Natural killer cell treated with Interleukin-12 subunit alpha and Interleukin-12 subunit beta and Interleukin-15 and Interleukin-18, amount 100 ng/mL, for 72 hours (primary cell): ENCODE results near the gene NFKBIZ. TPM values are rescaled to one million over a fixed set of nuclear protein-coding genes. Genes with fewer than 3 reads are reported as not detected.

Experiments used
- ATAC-seq, 2 donors: fragments of 150-1000 bp; cut with Tn5 transposase in 1 of 2; sonication (Bioruptor Pico), chemical (Tn5 transposase) in 1 of 2; 2 replicates each; pipeline ENCODE4 v1.10.0; 2021
- DNase-seq: peaks from one replicate; pipeline ENCODE4 v3.0.0; 2022; ENCODE audit warnings: low spot score
- H3K27ac Mint-ChIP-seq, 2 donors: 1 replicate in 1 of 2; 2 replicates in 1 of 2; pipeline ENCODE4 v1.8.0; 2022; ENCODE audit warnings: mixed read lengths in 2 of 2, mild to moderate bottlenecking in 1 of 2, moderate library complexity in 1 of 2
- H3K27me3 Mint-ChIP-seq, 2 donors: 1 replicate in 1 of 2; 2 replicates in 1 of 2; pipeline ENCODE4 v1.8.0; 2022; ENCODE audit warnings: mixed read lengths in 2 of 2
- H3K36me3 Mint-ChIP-seq: one replicate; pipeline ENCODE4 v1.8.0; 2022; ENCODE audit warnings: mixed read lengths
- H3K4me1 Mint-ChIP-seq, 2 donors: 1 replicate in 1 of 2; 2 replicates in 1 of 2; pipeline ENCODE4 v1.8.0; 2022; ENCODE audit warnings: low read depth in 2 of 2, mixed read lengths in 2 of 2, mild to moderate bottlenecking in 1 of 2
- H3K4me3 Mint-ChIP-seq: one replicate; pipeline ENCODE4 v1.8.0; 2022; ENCODE audit warnings: mixed read lengths
- H3K9me3 Mint-ChIP-seq: 2 replicates; pipeline ENCODE4 v1.8.0; 2022; ENCODE audit warnings: mixed read lengths
- total RNA-seq, 2 donors: library from RNA; stranded (reverse); gene quantifications; one replicate each; pipeline ENCODE4 v1.2.3, GENCODE V29; 2022

The NFKBIZ gene
- total RNA-seq, 2 donors from 2014 or later: 314 to 418 TPM

DNA sequence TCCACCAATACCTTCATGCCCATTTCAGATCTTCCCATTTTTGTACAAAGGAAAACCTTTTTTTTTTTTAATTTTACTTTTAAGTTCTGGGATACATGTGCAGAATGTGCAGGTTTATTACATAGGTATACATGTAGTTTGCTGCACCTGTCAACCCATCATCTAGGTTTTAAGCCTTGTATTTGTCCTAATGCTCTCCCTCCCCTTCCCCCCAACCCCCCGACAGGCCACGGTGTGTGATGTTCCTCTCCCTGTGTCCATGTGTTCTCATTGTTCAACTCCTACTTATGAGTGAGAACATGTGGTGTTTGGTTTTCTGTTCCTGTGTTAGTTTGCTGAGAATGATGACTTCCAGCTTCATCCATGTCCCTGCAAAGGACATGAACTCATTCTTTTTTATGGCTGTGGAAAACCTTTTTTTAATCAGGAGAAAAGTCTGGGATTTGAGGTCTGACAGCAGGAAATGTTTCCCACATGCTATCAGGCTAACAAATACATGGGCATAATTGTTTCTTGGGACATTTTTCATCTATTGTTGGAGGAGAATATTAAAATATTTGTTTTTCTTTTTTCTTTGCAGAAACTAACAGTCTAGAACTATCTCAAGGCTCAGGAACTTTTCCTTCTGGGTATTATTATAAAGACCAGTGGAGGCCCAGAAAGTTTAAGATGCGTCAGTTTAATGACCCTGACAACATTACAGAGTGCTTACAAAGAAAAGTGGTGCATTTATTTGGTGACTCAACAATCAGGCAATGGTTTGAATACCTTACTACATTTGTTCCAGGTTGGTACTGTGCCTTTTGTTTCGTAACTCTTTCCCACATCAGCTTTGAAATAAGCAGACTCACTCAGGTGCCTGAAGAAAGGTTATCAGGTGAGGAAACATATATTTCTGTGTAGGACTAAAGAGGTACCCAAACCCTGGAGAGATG is 32.8 kb upstream of the NFKBIZ start:
- ATAC-seq (no peak), DNase-seq (no peak)
- Mint-ChIP-seq H3K4me1 (peaks cover 25 to 28% of the 10 kb centered on the region in 2 donors), H3K4me3 (no peak overlapping the region), H3K27ac (peak overlapping the region in 1 of 2 donors; percentile 67), H3K36me3 (no peaks in the 10 kb centered on the region), H3K27me3 (no peaks in the 10 kb centered on the region), H3K9me3 (no peaks in the 10 kb centered on the region)

GRCh38 chr3:101817992-101818391 is 31.3 kb upstream of the NFKBIZ start:
- H3K27ac Mint-ChIP-seq: peak overlapping the region in 1 of 2 donors; percentile 67
- H3K36me3 Mint-ChIP-seq: peaks cover 7% of the 10 kb centered on the region
- no peak for DNase-seq

GRCh38 chr3:101819649-101820206 is 29.6 kb upstream of the NFKBIZ start:
- ATAC-seq: no peak
- no peaks in the 10 kb centered on the region for H3K9me3 Mint-ChIP-seq
- H3K27me3 Mint-ChIP-seq: no peaks in the 10 kb centered on the region
- peaks cover 18 to 20% of the 10 kb centered on the region in 2 donors for H3K4me1 Mint-ChIP-seq
- H3K4me3 Mint-ChIP-seq: no peak overlapping the region
- peak overlapping the region in 1 of 2 donors; percentile 21 for H3K27ac Mint-ChIP-seq
- H3K36me3 Mint-ChIP-seq: peaks cover 7% of the 10 kb centered on the region
- DNase-seq: no peak

More at GRCh38 chr3:101817992-101818391, 31.3 kb upstream of the NFKBIZ start:
- no peaks in the 10 kb centered on the region for H3K27me3 Mint-ChIP-seq
- peaks cover 25 to 28% of the 10 kb centered on the region in 2 donors for H3K4me1 Mint-ChIP-seq
- no peak for ATAC-seq
- no peaks in the 10 kb centered on the region for H3K9me3 Mint-ChIP-seq
- H3K4me3 Mint-ChIP-seq: no peak overlapping the region

DNA sequence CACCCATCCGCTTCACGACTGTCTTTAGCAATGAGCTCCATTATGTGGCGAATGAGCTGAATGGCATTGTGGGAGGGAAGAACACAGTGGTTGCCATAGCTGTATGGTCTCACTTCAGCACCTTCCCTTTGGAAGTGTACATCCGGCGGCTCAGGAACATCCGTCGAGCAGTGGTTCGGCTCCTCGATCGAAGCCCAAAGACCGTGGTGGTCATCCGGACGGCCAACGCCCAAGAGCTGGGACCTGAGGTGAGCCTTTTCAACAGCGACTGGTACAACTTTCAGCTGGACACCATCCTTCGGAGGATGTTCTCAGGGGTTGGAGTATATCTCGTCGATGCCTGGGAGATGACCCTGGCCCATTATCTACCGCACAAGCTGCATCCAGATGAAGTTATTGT is 27.8 kb upstream of the NFKBIZ start:
- H3K36me3 Mint-ChIP-seq: peaks cover 7% of the 10 kb centered on the region
- H3K4me3 Mint-ChIP-seq: no peak overlapping the region
- DNase-seq (no peak), ATAC-seq (no peak)
- H3K27me3 Mint-ChIP-seq: no peaks in the 10 kb centered on the region
- peak overlapping the region in 1 of 2 donors; percentile 4 for H3K27ac Mint-ChIP-seq
- no peaks in the 10 kb centered on the region for H3K9me3 Mint-ChIP-seq
- peaks cover 19 to 20% of the 10 kb centered on the region in 2 donors for H3K4me1 Mint-ChIP-seq

- Mint-ChIP-seq H3K36me3 (peaks cover 12% of the 10 kb centered on the region), H3K27me3 (no peaks in the 10 kb centered on the region), H3K9me3 (no peaks in the 10 kb centered on the region), H3K4me1 (peaks cover 27 to 37% of the 10 kb centered on the region in 2 donors), H3K4me3 (no peak overlapping the region), H3K27ac (peak overlapping the region in 1 of 2 donors; percentile 35)
- ATAC-seq (no peak), DNase-seq (no peak)
Observed at GRCh38 chr3:101823525-101823924, 25.8 kb upstream of the NFKBIZ start.

DNA sequence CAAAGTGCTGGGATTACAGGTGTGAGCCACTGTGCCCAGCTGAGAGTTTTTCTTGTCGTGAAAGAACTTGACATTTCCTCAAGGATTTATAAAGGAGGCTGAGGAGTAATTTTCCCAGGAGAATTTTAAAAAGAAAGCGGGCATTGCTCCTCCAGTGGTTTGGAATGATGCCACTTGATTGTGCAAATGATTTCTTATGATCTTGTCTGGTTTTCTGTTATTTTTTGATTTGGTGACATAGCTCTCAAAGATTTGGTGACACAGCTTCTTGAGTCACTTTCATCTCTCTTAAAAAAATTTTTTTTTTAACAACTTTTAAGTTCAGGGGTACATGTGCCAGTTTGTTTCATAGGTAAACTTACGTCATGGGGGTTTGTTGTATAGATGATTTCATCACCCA is 24.6 kb upstream of the NFKBIZ start:
- Mint-ChIP-seq H3K9me3 (no peaks in the 10 kb centered on the region), H3K4me3 (no peak overlapping the region), H3K27ac (no peak overlapping the region), H3K27me3 (no peaks in the 10 kb centered on the region), H3K36me3 (peaks cover 12% of the 10 kb centered on the region), H3K4me1 (peaks cover 32 to 45% of the 10 kb centered on the region in 2 donors)
- DNase-seq: no peak
- ATAC-seq: no peak

DNA sequence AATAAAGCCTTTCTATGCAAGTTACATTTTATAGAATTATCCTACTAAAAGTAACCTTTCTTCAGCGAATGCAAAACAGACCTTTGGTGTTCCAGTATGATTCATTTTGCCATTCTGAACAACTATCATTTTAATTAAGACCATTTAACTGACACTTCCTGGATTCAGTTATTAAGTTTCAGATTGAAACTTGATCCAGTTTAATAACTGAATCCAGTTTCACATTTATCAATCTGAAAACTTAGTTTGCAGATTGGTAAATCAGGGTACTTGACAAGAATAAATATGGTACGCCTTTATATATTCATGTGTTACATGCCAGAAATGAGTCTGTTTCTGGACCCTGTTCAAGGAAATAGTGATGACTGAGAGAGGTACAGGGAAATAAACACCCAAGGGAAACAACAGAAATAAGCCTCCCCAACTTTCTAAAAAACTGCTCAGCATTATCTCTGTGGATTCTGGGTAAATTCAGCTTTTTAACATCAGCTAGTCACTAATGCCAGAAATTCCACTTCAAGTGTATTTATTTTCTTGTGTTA is 23.3 kb upstream of the NFKBIZ start:
- Mint-ChIP-seq H3K36me3 (peaks cover 12% of the 10 kb centered on the region), H3K4me3 (peak overlapping the region; percentile 90), H3K27ac (peak overlapping the region; percentile 88 to 95), H3K9me3 (no peaks in the 10 kb centered on the region), H3K27me3 (no peaks in the 10 kb centered on the region), H3K4me1 (peaks cover 37 to 50% of the 10 kb centered on the region in 2 donors)
- DNase-seq: no peak
- no peak for ATAC-seq

DNA sequence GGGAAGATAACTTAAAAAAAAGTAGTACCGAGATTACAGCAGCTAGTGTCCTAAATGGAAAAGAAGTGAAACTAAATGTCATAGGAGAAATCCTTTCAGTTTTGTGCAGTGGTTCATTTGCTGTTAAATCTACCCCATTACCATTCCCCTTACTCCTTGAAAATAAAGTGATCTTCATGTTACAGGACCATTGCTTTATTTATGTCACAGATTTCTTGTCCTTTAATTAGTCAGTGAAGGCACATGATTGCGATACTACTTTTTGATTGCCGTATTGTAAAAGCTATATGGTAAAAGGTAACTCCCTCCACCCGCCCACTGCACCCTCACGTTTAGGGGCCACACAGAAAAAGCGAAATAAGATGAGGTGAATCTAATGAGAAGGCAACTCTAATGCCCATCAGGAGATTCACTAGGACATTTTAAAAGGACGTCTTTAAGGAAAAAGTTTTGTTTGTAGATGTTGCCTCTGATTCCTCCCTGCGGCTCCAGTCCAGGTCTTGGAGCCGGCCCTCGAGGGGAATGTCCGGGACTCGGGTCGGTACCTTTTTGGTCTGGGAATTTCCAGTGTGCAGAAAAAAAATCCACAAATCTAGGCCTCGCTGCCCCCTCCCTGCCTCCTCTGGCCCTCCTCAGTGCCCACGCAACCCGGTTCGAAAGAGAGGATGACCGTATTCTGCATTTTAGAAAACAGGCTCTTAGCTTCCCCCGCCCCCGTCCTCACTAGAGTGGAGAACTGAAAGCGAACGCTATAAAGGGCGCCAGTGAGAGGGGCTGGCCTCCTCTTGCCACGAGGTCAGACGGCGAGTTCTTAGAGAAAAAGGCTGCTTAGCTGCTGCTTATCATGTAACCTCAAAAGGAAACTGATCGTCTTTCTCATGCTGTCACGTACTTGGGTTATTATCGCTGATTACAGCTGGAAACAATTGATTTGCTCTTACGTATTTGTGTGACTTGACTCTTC is 21.8 kb upstream of the NFKBIZ start:
- peak; percentile 89 to 96 for ATAC-seq
- Mint-ChIP-seq H3K27me3 (no peaks in the 10 kb centered on the region), H3K27ac (peak overlapping the region; percentile 88 to 95), H3K9me3 (no peaks in the 10 kb centered on the region), H3K4me3 (peak overlapping the region; percentile 96), H3K36me3 (peaks cover 9% of the 10 kb centered on the region), H3K4me1 (peaks cover 49 to 61% of the 10 kb centered on the region in 2 donors)
- peak; percentile 93 for DNase-seq

GRCh38 chr3:101828276-101828675 is 21.0 kb upstream of the NFKBIZ start:
- Mint-ChIP-seq H3K27me3 (no peaks in the 10 kb centered on the region), H3K4me3 (peak overlapping the region; percentile 96), H3K36me3 (peaks cover 17% of the 10 kb centered on the region), H3K4me1 (peaks cover 57 to 69% of the 10 kb centered on the region in 2 donors), H3K27ac (peak overlapping the region; percentile 88 to 95), H3K9me3 (no peaks in the 10 kb centered on the region)
- no peak for DNase-seq
- no peak for ATAC-seq

DNA sequence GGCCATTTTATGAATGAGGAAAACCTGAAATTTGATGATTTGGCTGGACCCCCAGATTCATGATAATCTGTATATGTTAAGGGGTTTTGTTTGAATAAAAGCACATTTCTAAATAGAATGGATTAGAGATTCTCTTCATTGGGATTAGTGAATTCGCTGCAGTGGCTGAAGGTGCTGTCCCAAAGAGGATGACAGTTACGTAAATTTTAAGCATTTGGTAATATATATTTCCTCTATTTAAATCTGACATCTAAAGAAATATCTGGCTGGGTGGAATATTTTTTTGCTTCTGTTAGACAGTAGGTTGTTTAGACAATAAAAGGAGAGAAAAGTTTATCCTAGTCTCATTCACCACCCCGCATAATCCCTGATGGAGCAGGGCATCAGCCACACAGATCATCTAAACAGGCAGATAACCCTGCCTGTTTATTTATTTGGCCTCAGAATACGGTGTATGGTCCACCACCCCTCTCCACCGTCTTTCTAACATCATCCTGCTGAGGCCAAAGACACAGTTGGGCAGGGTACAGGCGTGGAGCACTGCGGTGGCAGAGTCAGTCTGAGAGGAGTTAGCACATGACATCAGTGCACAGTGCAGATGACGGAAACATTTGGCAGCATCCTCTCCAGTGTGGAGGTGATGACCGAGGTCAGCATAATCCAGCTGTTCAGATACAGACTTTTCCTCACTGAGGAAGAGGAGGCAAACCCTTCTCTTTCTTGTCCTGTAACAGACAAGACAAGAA is 20.4 kb upstream of the NFKBIZ start:
- peaks cover 21% of the 10 kb centered on the region for H3K36me3 Mint-ChIP-seq
- peak; percentile 76 to 91 for ATAC-seq
- peak overlapping the region; percentile 88 to 95 for H3K27ac Mint-ChIP-seq
- H3K4me1 Mint-ChIP-seq: peaks cover 62 to 74% of the 10 kb centered on the region in 2 donors
- peak; percentile 80 for DNase-seq
- H3K4me3 Mint-ChIP-seq: peak overlapping the region; percentile 96
- H3K27me3 Mint-ChIP-seq: no peaks in the 10 kb centered on the region
- no peaks in the 10 kb centered on the region for H3K9me3 Mint-ChIP-seq

DNA sequence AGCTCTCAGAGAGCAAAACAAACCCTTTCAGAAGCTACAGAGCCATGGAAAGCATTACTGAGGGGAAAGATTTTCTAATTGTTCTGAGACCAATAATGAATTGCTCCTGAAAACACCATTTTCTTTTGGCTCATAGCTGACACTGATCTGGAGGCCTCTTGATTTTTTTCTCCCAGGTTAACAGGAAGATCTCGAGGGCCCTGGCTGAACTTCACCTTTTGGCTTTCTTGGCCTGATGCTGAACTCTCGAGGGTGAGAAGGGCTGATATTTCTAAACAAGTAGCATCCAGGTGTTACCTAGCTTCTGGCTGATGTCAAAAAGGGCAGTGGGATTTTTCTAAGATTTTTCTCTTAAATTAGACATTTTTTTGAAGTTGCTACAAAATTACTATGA is 19.9 kb upstream of the NFKBIZ start:
- H3K27ac Mint-ChIP-seq: peak overlapping the region; percentile 88 to 95
- no peaks in the 10 kb centered on the region for H3K27me3 Mint-ChIP-seq
- DNase-seq (no peak), ATAC-seq (no peak)
- no peaks in the 10 kb centered on the region for H3K9me3 Mint-ChIP-seq
- peaks cover 21% of the 10 kb centered on the region for H3K36me3 Mint-ChIP-seq
- H3K4me1 Mint-ChIP-seq: peaks cover 68 to 80% of the 10 kb centered on the region in 2 donors
- H3K4me3 Mint-ChIP-seq: peak overlapping the region; percentile 96

DNA sequence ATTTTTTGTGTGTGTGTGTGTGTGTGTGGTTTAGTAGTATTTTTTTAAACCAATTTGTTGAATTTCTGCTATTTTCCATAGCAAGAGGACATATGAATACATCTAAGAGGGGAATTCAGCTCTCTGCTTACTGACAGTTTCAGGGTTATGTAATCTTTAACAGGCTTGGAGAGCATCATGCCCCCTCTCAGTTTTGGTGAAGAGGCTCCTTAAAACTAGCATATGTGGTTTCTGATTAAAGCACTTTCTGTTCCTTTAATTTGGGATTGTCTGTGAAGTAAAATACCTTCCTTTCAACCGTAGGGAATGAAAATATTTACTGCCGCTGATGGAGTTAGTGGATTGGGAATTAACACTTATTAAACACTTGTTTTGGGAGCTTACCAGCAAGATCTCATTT is 19.4 kb upstream of the NFKBIZ start:
- no peak for ATAC-seq
- DNase-seq: no peak
- Mint-ChIP-seq H3K4me1 (peaks cover 71 to 81% of the 10 kb centered on the region in 2 donors), H3K4me3 (peak overlapping the region; percentile 96), H3K27me3 (no peaks in the 10 kb centered on the region), H3K9me3 (no peaks in the 10 kb centered on the region), H3K27ac (peak overlapping the region; percentile 88 to 95), H3K36me3 (peaks cover 21% of the 10 kb centered on the region)
